CD4-positive, CD25-positive, alpha-beta regulatory T cell (primary cell): Measurements from ENCODE around the gene TOMM70. TPM values are rescaled to one million over a fixed set of nuclear protein-coding genes. Genes with fewer than 3 reads are reported as not detected.
"Not testable (repeated sequence)": the region's sequence is repeated elsewhere in the genome, so short reads cannot be mapped to it uniquely, and the experiment has no call there.

Source experiments
- ATAC-seq, 2 donors: fragments of 150-1000 bp; cut with Tn5 transposase; one replicate each; pipeline ENCODE4 v1.10.0; 2021; ENCODE audit warnings: low read depth in 2 of 2, moderate number of reproducible peaks in 2 of 2, moderate library complexity in 1 of 2
- DNase-seq, 3 donors: peaks; one replicate each; pipeline versions ENCODE4 v3.0.0 to v3.0.0-alpha.2; 2012 to 2022; ENCODE audit warnings: mixed read lengths in 1 of 3
- H3K27ac ChIP-seq: one replicate; pipeline ENCODE4 v1.7.0; 2013; ENCODE audit warnings: mild to moderate bottlenecking, low read length; ENCODE audit not compliant: insufficient read depth, poor library complexity, severe bottlenecking
- H3K27me3 ChIP-seq: one replicate; pipeline ENCODE4 v1.7.0; 2013; ENCODE audit warnings: low read length; ENCODE audit not compliant: control insufficient read depth, insufficient read depth
- H3K36me3 ChIP-seq: one replicate; pipeline ENCODE4 v1.7.0; 2013; ENCODE audit warnings: mild to moderate bottlenecking, low read length, moderate library complexity; ENCODE audit not compliant: control insufficient read depth, insufficient read depth
- H3K4me1 ChIP-seq: 2 replicates; pipeline ENCODE4 v1.7.0; 2013; ENCODE audit warnings: mild to moderate bottlenecking, low read length; ENCODE audit not compliant: insufficient read depth, control insufficient read depth, poor library complexity, severe bottlenecking
- H3K4me3 ChIP-seq: one replicate; pipeline ENCODE4 v1.7.0; 2013; ENCODE audit warnings: low read depth, mild to moderate bottlenecking, low read length, moderate library complexity
- H3K9me3 ChIP-seq, 2 experiments: 1 replicate in 1 of 2; 2 replicates in 1 of 2; pipeline ENCODE4 v1.7.0; 2013; ENCODE audit warnings: low read length in 2 of 2, mild to moderate bottlenecking in 1 of 2, moderate library complexity in 1 of 2; ENCODE audit not compliant: control insufficient read depth in 2 of 2
- H3K27ac Mint-ChIP-seq, 3 donors: one replicate each; pipeline ENCODE4 v1.8.0; 2020 to 2022; ENCODE audit warnings: mild to moderate bottlenecking in 3 of 3, mixed read lengths in 3 of 3, moderate library complexity in 2 of 3
- H3K27me3 Mint-ChIP-seq: one replicate; pipeline ENCODE4 v1.8.0; 2022; ENCODE audit warnings: mild to moderate bottlenecking, mixed read lengths
- H3K36me3 Mint-ChIP-seq: one replicate; pipeline ENCODE4 v1.8.0; 2020; ENCODE audit warnings: mixed read lengths
- H3K4me1 Mint-ChIP-seq, 4 donors: one replicate each; pipeline ENCODE4 v1.8.0; 2020 to 2022; ENCODE audit warnings: mixed read lengths in 4 of 4, mild to moderate bottlenecking in 1 of 4
- H3K4me3 Mint-ChIP-seq, 4 donors: one replicate each; pipeline ENCODE4 v1.8.0; 2020 to 2022; ENCODE audit warnings: mild to moderate bottlenecking in 4 of 4, mixed read lengths in 4 of 4, moderate library complexity in 3 of 4
- H3K9me3 Mint-ChIP-seq, 7 donors: one replicate each; pipeline ENCODE4 v1.8.0; 2020 to 2022; ENCODE audit warnings: mixed read lengths in 7 of 7, mild to moderate bottlenecking in 3 of 7, moderate library complexity in 2 of 7
- polyA plus RNA-seq, 4 donors: library from polyadenylated mRNA; unstranded; fragments of 300-500 nt; fragmentation: Illumina TruSeq; gene quantifications; one replicate each; pipeline ENCODE4 v1.2.3, GENCODE V29; 2021
- total RNA-seq: library from RNA; stranded (reverse); gene quantifications from one replicate; pipeline ENCODE4 v1.2.3, GENCODE V29; 2022

TOMM70 gene
- total RNA-seq = 26.0 TPM
- 10 to 100 TPM; 12.4 to 22.2 (median 17.0) TPM for polyA plus RNA-seq

- Mint-ChIP-seq H3K36me3 (peaks cover 5% of the 10 kb centered on the region), H3K27ac (peak within 1 kb of the TSS; percentile 92 to 98 (median 94)), H3K4me3 (peak within 1 kb of the TSS; percentile 97 to 99 (median 98)), H3K9me3 (peaks cover 0 to 1% (median 0%) of the 10 kb centered on the region in 7 donors), H3K27me3 (no peaks in the 10 kb centered on the region), H3K4me1 (peaks cover 21 to 76% (median 54%) of the 10 kb centered on the region in 4 donors)
- H3K36me3 ChIP-seq = no peaks in the 10 kb centered on the region
- DNase-seq (peak; percentile 91 to 97 (median 95)), ATAC-seq (peak; percentile 91 to 93)
- H3K9me3 ChIP-seq = no peaks in the 10 kb centered on the region
- peak within 1 kb of the TSS; percentile 99 for H3K4me3 ChIP-seq
- H3K27me3 ChIP-seq = no peaks in the 10 kb centered on the region
- peak within 1 kb of the TSS; percentile 82 for H3K27ac ChIP-seq
- H3K4me1 ChIP-seq = peaks cover 50% of the 10 kb centered on the region
Observed at GRCh38 chr3:100400780-100401673, at the start of gene TOMM70, which contains the start of gene LNP1. Gene TOMM70 (minus strand): TSS chr3:100401089. CDS start chr3:100400949, 140 bp downstream. Gene LNP1 (plus strand): TSS chr3:100401539. CDS start chr3:100429730, 28,191 bp downstream.

- Histone ChIP-seq H3K27ac (no peak overlapping the region), H3K9me3 (no peaks in the 10 kb centered on the region), H3K27me3 (no peaks in the 10 kb centered on the region), H3K36me3 (no peaks in the 10 kb centered on the region), H3K4me3 (no peak overlapping the region), H3K4me1 (no peaks in the 10 kb centered on the region)
- DNase-seq (no peak), ATAC-seq (no peak)
- no peaks in the 10 kb centered on the region for H3K27me3 Mint-ChIP-seq
- no peak overlapping the region for H3K27ac Mint-ChIP-seq
- no peak overlapping the region for H3K4me3 Mint-ChIP-seq
- no peaks in the 10 kb centered on the region for H3K4me1 Mint-ChIP-seq
- H3K9me3 Mint-ChIP-seq = peaks cover 0 to 9% (median 1%) of the 10 kb centered on the region in 7 donors
- peaks cover 5% of the 10 kb centered on the region for H3K36me3 Mint-ChIP-seq
Observed at GRCh38 chr3:100449214-100449613, 48.3 kb upstream of the TOMM70 start.

GRCh38 chr3:100448079-100448478, 47.2 kb upstream of the TOMM70 start:
- no peak overlapping the region for H3K27ac ChIP-seq
- H3K4me3 Mint-ChIP-seq = no peak overlapping the region
- peaks cover 5% of the 10 kb centered on the region for H3K36me3 Mint-ChIP-seq
- H3K9me3 Mint-ChIP-seq = peaks cover 0 to 9% (median 1%) of the 10 kb centered on the region in 7 donors
- H3K4me1 Mint-ChIP-seq = no peaks in the 10 kb centered on the region
- H3K27me3 Mint-ChIP-seq = no peaks in the 10 kb centered on the region
- H3K4me3 ChIP-seq = no peak overlapping the region
- H3K9me3 ChIP-seq = no peaks in the 10 kb centered on the region
- no peaks in the 10 kb centered on the region for H3K4me1 ChIP-seq
- ATAC-seq = no peak
- no peak for DNase-seq
- H3K27me3 ChIP-seq = no peaks in the 10 kb centered on the region
- no peaks in the 10 kb centered on the region for H3K36me3 ChIP-seq
- H3K27ac Mint-ChIP-seq = no peak overlapping the region

- H3K4me3 ChIP-seq, H3K27me3 ChIP-seq, H3K4me3 Mint-ChIP-seq, H3K4me1 Mint-ChIP-seq, H3K4me1 ChIP-seq, H3K9me3 ChIP-seq, H3K36me3 Mint-ChIP-seq, H3K27ac ChIP-seq, H3K27me3 Mint-ChIP-seq, ATAC-seq, H3K36me3 ChIP-seq, DNase-seq, H3K27ac Mint-ChIP-seq: not testable (repeated sequence)
- H3K9me3 Mint-ChIP-seq = peaks cover 0 to 12% (median 1%) of the 10 kb centered on the region in 7 donors
Observed at GRCh38 chr3:100447067-100447466, 46.2 kb upstream of the TOMM70 start.

- H3K9me3 ChIP-seq = no peaks in the 10 kb centered on the region
- no peak for ATAC-seq
- no peak overlapping the region for H3K4me3 Mint-ChIP-seq
Observed at GRCh38 chr3:100443690-100444089, 42.8 kb upstream of the TOMM70 start.

GRCh38 chr3:100440895-100441294, 40.0 kb upstream of the TOMM70 start:
- H3K4me3 Mint-ChIP-seq = no peak overlapping the region
- H3K4me1 Mint-ChIP-seq = peaks cover 0 to 8% (median 3%) of the 10 kb centered on the region in 4 donors
- ATAC-seq = no peak
- peaks cover 0 to 8% (median 0%) of the 10 kb centered on the region in 7 donors for H3K9me3 Mint-ChIP-seq
- H3K27me3 ChIP-seq = no peaks in the 10 kb centered on the region
- H3K4me3 ChIP-seq = no peak overlapping the region
- DNase-seq = peak in 1 of 3 donors; percentile 35
- H3K36me3 ChIP-seq = no peaks in the 10 kb centered on the region
- H3K27me3 Mint-ChIP-seq = no peaks in the 10 kb centered on the region
- H3K27ac Mint-ChIP-seq = peak overlapping the region in 2 of 3 donors; percentile 33 to 42
- H3K9me3 ChIP-seq = no peaks in the 10 kb centered on the region
- no peaks in the 10 kb centered on the region for H3K36me3 Mint-ChIP-seq
- H3K4me1 ChIP-seq = no peaks in the 10 kb centered on the region
- no peak overlapping the region for H3K27ac ChIP-seq

More at GRCh38 chr3:100443690-100444089, 42.8 kb upstream of the TOMM70 start:
- Histone ChIP-seq H3K4me3 (no peak overlapping the region), H3K27me3 (no peaks in the 10 kb centered on the region), H3K36me3 (no peaks in the 10 kb centered on the region), H3K27ac (no peak overlapping the region), H3K4me1 (no peaks in the 10 kb centered on the region)
- no peaks in the 10 kb centered on the region for H3K27me3 Mint-ChIP-seq
- peaks cover 0 to 8% (median 3%) of the 10 kb centered on the region in 4 donors for H3K4me1 Mint-ChIP-seq
- H3K36me3 Mint-ChIP-seq = no peaks in the 10 kb centered on the region
- H3K27ac Mint-ChIP-seq = no peak overlapping the region
- H3K9me3 Mint-ChIP-seq = peaks cover 0 to 12% (median 5%) of the 10 kb centered on the region in 7 donors
- DNase-seq = no peak

- no peak for DNase-seq
- Mint-ChIP-seq H3K36me3 (no peaks in the 10 kb centered on the region), H3K9me3 (peaks cover 0 to 7% (median 0%) of the 10 kb centered on the region in 7 donors), H3K4me3 (no peak overlapping the region), H3K4me1 (peaks cover 0 to 8% (median 3%) of the 10 kb centered on the region in 4 donors), H3K27me3 (no peaks in the 10 kb centered on the region), H3K27ac (no peak overlapping the region)
- no peaks in the 10 kb centered on the region for H3K27me3 ChIP-seq
- ATAC-seq = no peak
- no peak overlapping the region for H3K27ac ChIP-seq
- no peaks in the 10 kb centered on the region for H3K4me1 ChIP-seq
- H3K4me3 ChIP-seq = no peak overlapping the region
- H3K36me3 ChIP-seq = no peaks in the 10 kb centered on the region
- no peaks in the 10 kb centered on the region for H3K9me3 ChIP-seq
Observed at GRCh38 chr3:100438623-100438974, 37.7 kb upstream of the TOMM70 start.
